ENCODE measurements around the gene TTLL10. TPM values are rescaled to one million over a fixed set of nuclear protein-coding genes. Genes with fewer than 3 reads are reported as not detected.

The TTLL10 gene
- total RNA-seq, 1 donor from 2014 or later, result 0.22 TPM

- DNase-seq (ENCODE audit: low spot score), result no peak
- intact Hi-C loops (cut with DNase I), result loop anchor here (5.0 kb wide), 1 partner anchor 77 kb away; the partner anchor contains the start of genes B3GALT6 and SDF4
These were observed 18.4 kb upstream of the TTLL10 start for GRCh38 chr1:1155258-1155657.

GRCh38 chr1:1156140-1157032, 17.3 kb upstream of the TTLL10 start:
- intact Hi-C loops (cut with DNase I), result loop anchor here (5.0 kb wide), 1 partner anchor 76 kb away; the partner anchor contains the start of genes B3GALT6 and SDF4
- no peak for DNase-seq (ENCODE audit: low spot score)

- DNase-seq (ENCODE audit: low spot score), result no peak
- intact Hi-C loops (cut with DNase I), result loop anchor here (5.0 kb wide), 1 partner anchor 75 kb away; the partner anchor contains the start of genes B3GALT6 and SDF4
These were observed 16.7 kb upstream of the TTLL10 start for GRCh38 chr1:1157033-1157365.

- intact Hi-C loops (cut with DNase I), result loop anchor here (5.0 kb wide), 1 partner anchor 75 kb away; the partner anchor contains the start of genes B3GALT6 and SDF4
- DNase-seq (ENCODE audit: low spot score), result peak; percentile 94
These were observed 16.2 kb upstream of the TTLL10 start for GRCh38 chr1:1157426-1157913.

- intact Hi-C loops (cut with DNase I), result loop anchor here (5.0 kb wide), 1 partner anchor 74 kb away; the partner anchor contains the start of genes B3GALT6 and SDF4
- DNase-seq (ENCODE audit: low spot score), result peak; percentile 83
These were observed 15.6 kb upstream of the TTLL10 start for GRCh38 chr1:1157914-1158710.

- intact Hi-C loops (cut with DNase I), result no loop called here
- no peak for DNase-seq (ENCODE audit: low spot score)
These were observed 13.3 kb upstream of the TTLL10 start for GRCh38 chr1:1160281-1160930.

- intact Hi-C loops (cut with DNase I), result no loop called here
- no peak for DNase-seq (ENCODE audit: low spot score)
These were observed 12.5 kb upstream of the TTLL10 start for GRCh38 chr1:1161078-1161682.

GRCh38 chr1:1161683-1162079, 12.0 kb upstream of the TTLL10 start:
- intact Hi-C loops (cut with DNase I), result no loop called here
- no peak for DNase-seq (ENCODE audit: low spot score)

GRCh38 chr1:1162597-1163537, 10.8 kb upstream of the TTLL10 start:
- intact Hi-C loops (cut with DNase I), result no loop called here
- no peak for DNase-seq (ENCODE audit: low spot score)

GRCh38 chr1:1163538-1164070, 10.1 kb upstream of the TTLL10 start:
- DNase-seq (ENCODE audit: low spot score), result no peak
- intact Hi-C loops (cut with DNase I), result no loop called here

GRCh38 chr1:1164361-1164700, 9.3 kb upstream of the TTLL10 start:
- DNase-seq (ENCODE audit: low spot score), result no peak
- intact Hi-C loops (cut with DNase I), result no loop called here

GRCh38 chr1:1164701-1165451, 8.8 kb upstream of the TTLL10 start:
- intact Hi-C loops (cut with DNase I), result no loop called here
- no peak for DNase-seq (ENCODE audit: low spot score)

GRCh38 chr1:1165485-1165884, 8.2 kb upstream of the TTLL10 start:
- intact Hi-C loops (cut with DNase I), result no loop called here
- DNase-seq (ENCODE audit: low spot score), result no peak

GRCh38 chr1:1165900-1166421, 7.7 kb upstream of the TTLL10 start:
- DNase-seq (ENCODE audit: low spot score), result no peak
- intact Hi-C loops (cut with DNase I), result no loop called here

GRCh38 chr1:1166642-1167397, 6.9 kb upstream of the TTLL10 start:
- intact Hi-C loops (cut with DNase I), result no loop called here
- no peak for DNase-seq (ENCODE audit: low spot score)

GRCh38 chr1:1167398-1167821, 6.3 kb upstream of the TTLL10 start:
- no peak for DNase-seq (ENCODE audit: low spot score)
- intact Hi-C loops (cut with DNase I), result no loop called here
